Activated naive CD4-positive, alpha-beta T cell treated with anti-CD3 and anti-CD28 coated beads for 36 hours (primary cell): Measurements from ENCODE around the gene STX10. TPM values are rescaled to one million over a fixed set of nuclear protein-coding genes. Genes with fewer than 3 reads are reported as not detected.

ENCODE experiments used
- CTCF ChIA-PET: fragments of 350-600 bp; sonication (Branson Sonifier 250); formaldehyde crosslinking; loops from one replicate; lab custom pipeline; 2021; ENCODE audit warnings: antibody characterized with exemption; lab: Charles Lee
- DNase-seq: peaks from one replicate; pipeline ENCODE4 v3.0.0-alpha.2; 2020
- H3K27ac Mint-ChIP-seq: one replicate; pipeline ENCODE4 v1.8.0; 2021; ENCODE audit warnings: mild to moderate bottlenecking, mixed read lengths
- H3K27me3 Mint-ChIP-seq: one replicate; pipeline ENCODE4 v1.8.0; 2021; ENCODE audit warnings: low read depth, mixed read lengths
- H3K36me3 Mint-ChIP-seq: one replicate; pipeline ENCODE4 v1.8.0; 2021; ENCODE audit warnings: low read depth, mixed read lengths
- H3K4me1 Mint-ChIP-seq: one replicate; pipeline ENCODE4 v1.8.0; 2021; ENCODE audit warnings: low read depth, mixed read lengths
- H3K4me3 Mint-ChIP-seq: one replicate; pipeline ENCODE4 v1.8.0; 2021; ENCODE audit warnings: mild to moderate bottlenecking, moderate library complexity, mixed read lengths
- H3K9me3 Mint-ChIP-seq: one replicate; pipeline ENCODE4 v1.8.0; 2021; ENCODE audit warnings: mixed read lengths
- intact Hi-C: fragments of 100-400 bp; cut with micrococcal nuclease; formaldehyde crosslinking; loops from one replicate; pipeline ENCODE4 v1.15.1; 2023
- total RNA-seq, 2 experiments: library from RNA; stranded (reverse); gene quantifications; one replicate each; pipeline ENCODE4 v1.2.3, GENCODE V29; 2021

Gene STX10
- total RNA-seq, 2 experiments from 2014 or later: 48.3 to 48.9 TPM

- no peak for DNase-seq
- no peaks in the 10 kb centered on the region for H3K27me3 Mint-ChIP-seq
- H3K36me3 Mint-ChIP-seq: peaks cover 5% of the 10 kb centered on the region
- H3K27ac Mint-ChIP-seq: no peak overlapping the region
- H3K4me1 Mint-ChIP-seq: peaks cover 38% of the 10 kb centered on the region
- intact Hi-C loops: no loop called here
- no peak overlapping the region for H3K4me3 Mint-ChIP-seq
- CTCF ChIA-PET: interaction anchor here (0.6 kb wide), 1 partner anchor 154 kb away, joined by 3 read pairs; no protein-coding TSS in a partner anchor
- H3K9me3 Mint-ChIP-seq: no peaks in the 10 kb centered on the region
Observed at GRCh38 chr19:13122275-13122878, 27.8 kb downstream of the STX10 start.

- intact Hi-C loops: no loop called here
- no peak for DNase-seq
- Mint-ChIP-seq H3K4me3 (no peak overlapping the region), H3K36me3 (peaks cover 3% of the 10 kb centered on the region), H3K4me1 (peaks cover 38% of the 10 kb centered on the region), H3K27me3 (no peaks in the 10 kb centered on the region), H3K27ac (no peak overlapping the region), H3K9me3 (no peaks in the 10 kb centered on the region)
- CTCF ChIA-PET: no interaction called here
Observed at GRCh38 chr19:13121551-13122274, 28.5 kb downstream of the STX10 start.

GRCh38 chr19:13120817-13121216, 29.4 kb downstream of the STX10 start:
- H3K4me1 Mint-ChIP-seq: peaks cover 40% of the 10 kb centered on the region
- no peaks in the 10 kb centered on the region for H3K27me3 Mint-ChIP-seq
- intact Hi-C loops: no loop called here
- H3K4me3 Mint-ChIP-seq: no peak overlapping the region
- DNase-seq: no peak
- H3K9me3 Mint-ChIP-seq: no peaks in the 10 kb centered on the region
- CTCF ChIA-PET: interaction anchor here (1.7 to 4.0 kb wide), 2 partner anchors 16 to 155 kb away, joined by 4 to 24 read pairs; no protein-coding TSS in a partner anchor
- no peak overlapping the region for H3K27ac Mint-ChIP-seq
- no peaks in the 10 kb centered on the region for H3K36me3 Mint-ChIP-seq

GRCh38 chr19:13120031-13120430, 30.1 kb downstream of the STX10 start:
- Mint-ChIP-seq H3K4me3 (no peak overlapping the region), H3K27ac (no peak overlapping the region), H3K4me1 (peaks cover 48% of the 10 kb centered on the region), H3K27me3 (no peaks in the 10 kb centered on the region), H3K9me3 (no peaks in the 10 kb centered on the region), H3K36me3 (peaks cover 2% of the 10 kb centered on the region)
- no peak for DNase-seq
- CTCF ChIA-PET: interaction anchor here (1.4 to 4.0 kb wide), 4 partner anchors 15 to 155 kb away, joined by 4 to 24 read pairs (median 4); no protein-coding TSS in a partner anchor
- intact Hi-C loops: no loop called here

- Mint-ChIP-seq H3K36me3 (peaks cover 2% of the 10 kb centered on the region), H3K4me1 (peaks cover 52% of the 10 kb centered on the region), H3K27ac (no peak overlapping the region), H3K4me3 (peak overlapping the region; percentile 75), H3K9me3 (no peaks in the 10 kb centered on the region), H3K27me3 (no peaks in the 10 kb centered on the region)
- no peak for DNase-seq
- intact Hi-C loops: no loop called here
- CTCF ChIA-PET: interaction anchor here (1.4 to 4.0 kb wide), 4 partner anchors 15 to 154 kb away, joined by 4 to 24 read pairs (median 4); no protein-coding TSS in a partner anchor
Observed at GRCh38 chr19:13119627-13120026, 30.5 kb downstream of the STX10 start.

GRCh38 chr19:13118424-13119193, 31.6 kb downstream of the STX10 start:
- Mint-ChIP-seq H3K36me3 (peaks cover 4% of the 10 kb centered on the region), H3K27me3 (no peaks in the 10 kb centered on the region), H3K27ac (peak overlapping the region; percentile 73), H3K4me1 (peaks cover 49% of the 10 kb centered on the region), H3K9me3 (no peaks in the 10 kb centered on the region), H3K4me3 (peak overlapping the region; percentile 75)
- CTCF ChIA-PET: interaction anchor here (0.6 to 4.0 kb wide), 5 partner anchors 14 to 154 kb away, joined by 3 to 24 read pairs (median 4); no protein-coding TSS in a partner anchor
- intact Hi-C loops: loop anchor here (1.0 kb wide), 2 partner anchors 33 to 45 kb away; no protein-coding TSS in a partner anchor
- DNase-seq: peak; percentile 55

- H3K4me1 Mint-ChIP-seq: peaks cover 49% of the 10 kb centered on the region
- no peaks in the 10 kb centered on the region for H3K9me3 Mint-ChIP-seq
Observed at GRCh38 chr19:13117772-13118423, 32.3 kb downstream of the STX10 start, which contains the start of gene NACC1. Gene NACC1 (plus strand): TSS chr19:13118264. CDS start chr19:13135208, 16,944 bp downstream.

GRCh38 chr19:13117176-13117771, 32.9 kb downstream of the STX10 start:
- Mint-ChIP-seq H3K27ac (peak overlapping the region; percentile 91), H3K4me1 (peaks cover 52% of the 10 kb centered on the region), H3K27me3 (no peaks in the 10 kb centered on the region), H3K36me3 (peaks cover 8% of the 10 kb centered on the region), H3K4me3 (peak overlapping the region; percentile 97), H3K9me3 (no peaks in the 10 kb centered on the region)
- DNase-seq: no peak
- CTCF ChIA-PET: interaction anchor here (0.8 to 4.0 kb wide), 3 partner anchors 13 to 88 kb away, joined by 3 to 24 read pairs (median 3); no protein-coding TSS in a partner anchor
- intact Hi-C loops: loop anchor here (1.0 kb wide), 1 partner anchor 17 kb away; no protein-coding TSS in a partner anchor

More at GRCh38 chr19:13117772-13118423, 32.3 kb downstream of the STX10 start, which contains the start of gene NACC1:
- CTCF ChIA-PET: interaction anchor here (0.6 to 4.0 kb wide), 4 partner anchors 13 to 153 kb away, joined by 3 to 24 read pairs (median 5); no protein-coding TSS in a partner anchor
- peak; percentile 89 for DNase-seq
- H3K4me3 Mint-ChIP-seq: peak within 1 kb of the TSS; percentile 97
- H3K27ac Mint-ChIP-seq: peak within 1 kb of the TSS; percentile 91
- peaks cover 4% of the 10 kb centered on the region for H3K36me3 Mint-ChIP-seq
- intact Hi-C loops: loop anchor here (1.0 kb wide), 3 partner anchors 18 to 45 kb away; no protein-coding TSS in a partner anchor
- H3K27me3 Mint-ChIP-seq: no peaks in the 10 kb centered on the region

- no peaks in the 10 kb centered on the region for H3K9me3 Mint-ChIP-seq
Observed at GRCh38 chr19:13116282-13117175, 33.6 kb downstream of the STX10 start, which contains the start of gene TRMT1. Gene TRMT1 (minus strand): TSS chr19:13116740. CDS start chr19:13116399, 341 bp downstream.

GRCh38 chr19:13115936-13116281, 34.3 kb downstream of the STX10 start:
- Mint-ChIP-seq H3K27me3 (no peaks in the 10 kb centered on the region), H3K9me3 (no peaks in the 10 kb centered on the region), H3K4me1 (peaks cover 38% of the 10 kb centered on the region), H3K27ac (peak overlapping the region; percentile 91), H3K4me3 (peak overlapping the region; percentile 97), H3K36me3 (peaks cover 8% of the 10 kb centered on the region)
- CTCF ChIA-PET: interaction anchor here (3.5 kb wide), 1 partner anchor 11 kb away, joined by 14 read pairs; no protein-coding TSS in a partner anchor
- no peak for DNase-seq
- intact Hi-C loops: loop anchor here (1.0 kb wide), 1 partner anchor 12 kb away; no protein-coding TSS in a partner anchor

More at GRCh38 chr19:13116282-13117175, 33.6 kb downstream of the STX10 start, which contains the start of gene TRMT1:
- H3K4me1 Mint-ChIP-seq: peaks cover 44% of the 10 kb centered on the region
- H3K27ac Mint-ChIP-seq: peak within 1 kb of the TSS; percentile 91
- H3K27me3 Mint-ChIP-seq: no peaks in the 10 kb centered on the region
- peaks cover 8% of the 10 kb centered on the region for H3K36me3 Mint-ChIP-seq
- peak; percentile 97 for DNase-seq
- intact Hi-C loops: loop anchor here (1.0 kb wide), 2 partner anchors 12 to 16 kb away; no protein-coding TSS in a partner anchor
- H3K4me3 Mint-ChIP-seq: peak within 1 kb of the TSS; percentile 97
- CTCF ChIA-PET: interaction anchor here (0.8 kb wide), 2 partner anchors 22 to 87 kb away, joined by 3 read pairs; no protein-coding TSS in a partner anchor
